GM23338 (cell line): ENCODE measurements around the gene PAFAH2. TPM values are rescaled to one million over a fixed set of nuclear protein-coding genes. Genes with fewer than 3 reads are reported as not detected.

ENCODE experiments used
- ATAC-seq: fragments of 200-7000 bp; cut with Tn5 transposase; 3 replicates; pipeline ENCODE4 v1.9.1; 2020
- DNase-seq: peaks from one replicate; pipeline ENCODE4 v3.0.0-alpha.2; 2015; ENCODE audit warnings: low spot score
- H2AFZ ChIP-seq: fragments of 200-600 bp; sonication (generic); 2 replicates; pipeline ENCODE4 v1.8.0; 2016; ENCODE audit warnings: antibody characterized with exemption, mild to moderate bottlenecking, moderate library complexity
- H3F3A ChIP-seq: fragments of 200-600 bp; sonication (generic); replicated peaks from 2 replicates; pipeline ENCODE4 v1.8.0; 2017; ENCODE audit warnings: antibody characterized with exemption, mixed run types, low read depth
- H3K27ac ChIP-seq: fragments of 200-600 bp; sonication (generic); 2 replicates; pipeline ENCODE4 v1.6.1; 2016; ENCODE audit warnings: low read depth
- H3K27me3 ChIP-seq: fragments of 200-600 bp; sonication (generic); 2 replicates; pipeline ENCODE4 v1.8.0; 2016; ENCODE audit warnings: mild to moderate bottlenecking, mixed run types, moderate library complexity; ENCODE audit not compliant: insufficient read depth
- H3K36me3 ChIP-seq: fragments of 200-600 bp; sonication (generic); 2 replicates; pipeline ENCODE4 v1.8.0; 2016; ENCODE audit warnings: mild to moderate bottlenecking; ENCODE audit not compliant: insufficient read depth
- H3K4me1 ChIP-seq: fragments of 200-600 bp; sonication (generic); 2 replicates; pipeline ENCODE4 v1.8.0; 2016; ENCODE audit warnings: mild to moderate bottlenecking, moderate library complexity; ENCODE audit not compliant: insufficient read depth
- H3K4me2 ChIP-seq: fragments of 200-600 bp; sonication (generic); 2 replicates; pipeline ENCODE4 v1.7.1; 2017; ENCODE audit warnings: mixed run types
- H3K4me3 ChIP-seq: fragments of 200-600 bp; sonication (generic); 2 replicates; pipeline ENCODE4 v1.6.1; 2016; ENCODE audit warnings: mixed run types
- H3K79me2 ChIP-seq: fragments of 200-600 bp; sonication (generic); replicated peaks from 2 replicates; pipeline ENCODE4 v1.8.0; 2017; ENCODE audit warnings: mild to moderate bottlenecking; ENCODE audit not compliant: insufficient read depth
- H3K9me2 ChIP-seq: fragments of 200-600 bp; sonication (generic); 2 replicates; pipeline ENCODE4 v1.8.0; 2017; ENCODE audit not compliant: insufficient read depth
- H4K20me1 ChIP-seq: fragments of 200-600 bp; sonication (generic); replicated peaks from 2 replicates; pipeline ENCODE4 v1.8.0; 2017; ENCODE audit warnings: mild to moderate bottlenecking; ENCODE audit not compliant: insufficient read depth
- H3K27ac Mint-ChIP-seq: 2 replicates; pipeline ENCODE4 v1.8.0; 2020; ENCODE audit warnings: inconsistent platforms, mild to moderate bottlenecking, moderate library complexity, mixed read lengths
- H3K27me3 Mint-ChIP-seq: 3 replicates; pipeline ENCODE4 v1.8.0; 2022; ENCODE audit warnings: low read depth, mild to moderate bottlenecking, moderate library complexity, mixed read lengths, inconsistent platforms; ENCODE audit not compliant: insufficient read depth, poor library complexity
- H3K36me3 Mint-ChIP-seq: 3 replicates; pipeline ENCODE4 v1.8.0; 2021; ENCODE audit warnings: low read depth, mild to moderate bottlenecking, inconsistent platforms, moderate library complexity, mixed read lengths
- H3K4me1 Mint-ChIP-seq: 3 replicates; pipeline ENCODE4 v1.8.0; 2020; ENCODE audit warnings: mild to moderate bottlenecking, inconsistent platforms, mixed read lengths
- H3K4me3 Mint-ChIP-seq: 3 replicates; pipeline ENCODE4 v1.8.0; 2021; ENCODE audit warnings: moderate library complexity, mild to moderate bottlenecking, inconsistent platforms, mixed read lengths
- H3K9me3 Mint-ChIP-seq: 3 replicates; pipeline ENCODE4 v1.8.0; 2020; ENCODE audit warnings: moderate library complexity, mild to moderate bottlenecking, inconsistent platforms, mixed read lengths
- CREB1 ChIP-seq: fragments of 250-450 bp; sonication (Bioruptor Pico); IDR thresholded peaks from 2 replicates; pipeline ENCODE4 v1.5.0; 2020; ENCODE audit warnings: low read depth, mild to moderate bottlenecking, moderate library complexity
- EZH2 ChIP-seq: fragments of 200-600 bp; sonication (generic); IDR thresholded peaks from one replicate; pipeline ENCODE4 v1.8.0; 2017; ENCODE audit warnings: antibody characterized with exemption, mild to moderate bottlenecking, low read depth; ENCODE audit not compliant: unreplicated experiment
- EZH2phosphoT487 ChIP-seq: fragments of 200-600 bp; sonication (generic); IDR thresholded peaks from one replicate; pipeline ENCODE4 v1.8.1; 2018; ENCODE audit warnings: antibody characterized with exemption; ENCODE audit not compliant: unreplicated experiment
- JUNB ChIP-seq: IDR thresholded peaks from one replicate; pipeline ENCODE4 v1.6.1; 2016; ENCODE audit warnings: antibody characterized with exemption; ENCODE audit not compliant: unreplicated experiment
- NANOG ChIP-seq: IDR thresholded peaks from 2 replicates; pipeline ENCODE4 v1.6.1; 2016; ENCODE audit warnings: antibody characterized with exemption, borderline replicate concordance
- POLR2AphosphoS5 ChIP-seq: IDR thresholded peaks from 2 replicates; pipeline ENCODE4 v1.6.1; 2016; ENCODE audit warnings: antibody characterized with exemption, low read depth
- STAT1 ChIP-seq: IDR thresholded peaks from one replicate; pipeline ENCODE4 v1.6.1; 2016; ENCODE audit warnings: antibody characterized with exemption; ENCODE audit not compliant: unreplicated experiment
- ZNF114 ChIP-seq: fragments of 250-450 bp; sonication (Bioruptor Pico); IDR thresholded peaks from 2 replicates; pipeline ENCODE4 v1.5.0; 2020; ENCODE audit warnings: mild to moderate bottlenecking, moderate library complexity
- ZNF331 ChIP-seq: fragments of 250-450 bp; sonication (Bioruptor Pico); IDR thresholded peaks from 2 replicates; pipeline ENCODE4 v1.5.0; 2020; ENCODE audit warnings: low read depth, mild to moderate bottlenecking, moderate library complexity
- polyA plus RNA-seq: library from polyadenylated mRNA; unstranded; fragments of >200 nt; fragmentation: Nextera tagmentation; extraction: Ambion mirVana; gene quantifications from 2 replicates; pipeline ENCODE4 v1.2.1, GENCODE V29; 2016
- total RNA-seq: library from RNA; depleted of rRNA; stranded (reverse); fragments of >200 nt; shearing (Covaris generic); gene quantifications from 2 replicates; pipeline ENCODE4 v1.2.3, GENCODE V29; 2014
- TF ChIP-seq, protein P1 (sequence below), 2 experiments: fragments of 200-600 bp in 1 of 2; sonication (generic) in 1 of 2; conservative IDR thresholded peaks; 2 replicates each; pipeline versions ENCODE4 v1.5.1 to v1.6.1; 2016 to 2017; ENCODE audit warnings: antibody characterized with exemption in 2 of 2, low read depth in 2 of 2, mild to moderate bottlenecking in 2 of 2, moderate library complexity in 1 of 2
- TF ChIP-seq, protein P2 (sequence below): fragments of 250-450 bp; sonication (Bioruptor Pico); IDR thresholded peaks from 2 replicates; pipeline ENCODE4 v1.5.0; 2020; ENCODE audit warnings: mild to moderate bottlenecking, moderate library complexity
- TF ChIP-seq, protein P3 (sequence below): IDR thresholded peaks from one replicate; pipeline ENCODE4 v1.6.1; 2018; ENCODE audit warnings: antibody characterized with exemption; ENCODE audit not compliant: unreplicated experiment
- TF ChIP-seq, protein P4 (sequence below): IDR thresholded peaks from 2 replicates; pipeline ENCODE4 v1.6.1; 2016; ENCODE audit warnings: antibody characterized with exemption

Gene PAFAH2
- total and polyA plus RNA-seq, 2 experiments from 2014 or later: 5.7 to 10.3 TPM

DNA sequence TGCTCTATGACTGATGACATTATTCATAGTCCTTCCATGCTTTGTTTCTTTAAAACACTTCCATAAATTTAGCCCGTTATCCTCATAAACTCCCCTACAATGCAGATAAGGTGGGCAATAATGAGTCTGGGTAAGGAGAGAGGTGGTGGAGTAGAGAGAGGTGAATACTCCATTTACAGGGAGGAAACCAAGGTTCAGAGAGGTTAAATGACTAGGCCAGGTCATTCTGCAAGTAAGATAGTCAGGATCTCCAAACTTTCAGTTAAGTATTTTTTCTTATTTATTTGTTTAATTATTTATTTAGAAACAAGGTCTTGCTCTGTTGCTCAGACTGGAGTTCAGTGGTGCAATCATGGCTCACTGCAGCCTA, 26.1 kb downstream of the PAFAH2 start:
- Histone ChIP-seq H3K4me1 (no peaks in the 10 kb centered on the region; the same call in none of the 2 replicates), H4K20me1 (no peaks in the 10 kb centered on the region; the same call in 1 of the 2 replicates), H3F3A (no peaks in the 10 kb centered on the region), H3K27ac (no peak overlapping the region), H3K4me3 (no peak overlapping the region), H3K36me3 (0 out of 2 replicates have a peak, but pooled peaks cover 9% of the 10 kb centered on the region), H3K9me2 (no peaks in the 10 kb centered on the region), H2AFZ (no peak overlapping the region), H3K27me3 (no peaks in the 10 kb centered on the region), H3K4me2 (no peak overlapping the region), H3K79me2 (no peaks in the 10 kb centered on the region)
- ATAC-seq (no peak), DNase-seq (no peak)
- H3K27me3 Mint-ChIP-seq: peaks cover 9% of the 10 kb centered on the region
- H3K36me3 Mint-ChIP-seq: peaks cover 35% of the 10 kb centered on the region
- TF ChIP-seq NANOG: no peak
- no peak for TF ChIP-seq ZNF331 (CRISPR knock-in tag)
- TF ChIP-seq, protein P1, sequence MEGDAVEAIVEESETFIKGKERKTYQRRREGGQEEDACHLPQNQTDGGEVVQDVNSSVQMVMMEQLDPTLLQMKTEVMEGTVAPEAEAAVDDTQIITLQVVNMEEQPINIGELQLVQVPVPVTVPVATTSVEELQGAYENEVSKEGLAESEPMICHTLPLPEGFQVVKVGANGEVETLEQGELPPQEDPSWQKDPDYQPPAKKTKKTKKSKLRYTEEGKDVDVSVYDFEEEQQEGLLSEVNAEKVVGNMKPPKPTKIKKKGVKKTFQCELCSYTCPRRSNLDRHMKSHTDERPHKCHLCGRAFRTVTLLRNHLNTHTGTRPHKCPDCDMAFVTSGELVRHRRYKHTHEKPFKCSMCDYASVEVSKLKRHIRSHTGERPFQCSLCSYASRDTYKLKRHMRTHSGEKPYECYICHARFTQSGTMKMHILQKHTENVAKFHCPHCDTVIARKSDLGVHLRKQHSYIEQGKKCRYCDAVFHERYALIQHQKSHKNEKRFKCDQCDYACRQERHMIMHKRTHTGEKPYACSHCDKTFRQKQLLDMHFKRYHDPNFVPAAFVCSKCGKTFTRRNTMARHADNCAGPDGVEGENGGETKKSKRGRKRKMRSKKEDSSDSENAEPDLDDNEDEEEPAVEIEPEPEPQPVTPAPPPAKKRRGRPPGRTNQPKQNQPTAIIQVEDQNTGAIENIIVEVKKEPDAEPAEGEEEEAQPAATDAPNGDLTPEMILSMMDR (conservative IDR thresholded peaks at IDR 0.05; ENCODE audit: low read depth in 2 of 2): no peak
- no peak for TF ChIP-seq JUNB
- TF ChIP-seq, protein P2, sequence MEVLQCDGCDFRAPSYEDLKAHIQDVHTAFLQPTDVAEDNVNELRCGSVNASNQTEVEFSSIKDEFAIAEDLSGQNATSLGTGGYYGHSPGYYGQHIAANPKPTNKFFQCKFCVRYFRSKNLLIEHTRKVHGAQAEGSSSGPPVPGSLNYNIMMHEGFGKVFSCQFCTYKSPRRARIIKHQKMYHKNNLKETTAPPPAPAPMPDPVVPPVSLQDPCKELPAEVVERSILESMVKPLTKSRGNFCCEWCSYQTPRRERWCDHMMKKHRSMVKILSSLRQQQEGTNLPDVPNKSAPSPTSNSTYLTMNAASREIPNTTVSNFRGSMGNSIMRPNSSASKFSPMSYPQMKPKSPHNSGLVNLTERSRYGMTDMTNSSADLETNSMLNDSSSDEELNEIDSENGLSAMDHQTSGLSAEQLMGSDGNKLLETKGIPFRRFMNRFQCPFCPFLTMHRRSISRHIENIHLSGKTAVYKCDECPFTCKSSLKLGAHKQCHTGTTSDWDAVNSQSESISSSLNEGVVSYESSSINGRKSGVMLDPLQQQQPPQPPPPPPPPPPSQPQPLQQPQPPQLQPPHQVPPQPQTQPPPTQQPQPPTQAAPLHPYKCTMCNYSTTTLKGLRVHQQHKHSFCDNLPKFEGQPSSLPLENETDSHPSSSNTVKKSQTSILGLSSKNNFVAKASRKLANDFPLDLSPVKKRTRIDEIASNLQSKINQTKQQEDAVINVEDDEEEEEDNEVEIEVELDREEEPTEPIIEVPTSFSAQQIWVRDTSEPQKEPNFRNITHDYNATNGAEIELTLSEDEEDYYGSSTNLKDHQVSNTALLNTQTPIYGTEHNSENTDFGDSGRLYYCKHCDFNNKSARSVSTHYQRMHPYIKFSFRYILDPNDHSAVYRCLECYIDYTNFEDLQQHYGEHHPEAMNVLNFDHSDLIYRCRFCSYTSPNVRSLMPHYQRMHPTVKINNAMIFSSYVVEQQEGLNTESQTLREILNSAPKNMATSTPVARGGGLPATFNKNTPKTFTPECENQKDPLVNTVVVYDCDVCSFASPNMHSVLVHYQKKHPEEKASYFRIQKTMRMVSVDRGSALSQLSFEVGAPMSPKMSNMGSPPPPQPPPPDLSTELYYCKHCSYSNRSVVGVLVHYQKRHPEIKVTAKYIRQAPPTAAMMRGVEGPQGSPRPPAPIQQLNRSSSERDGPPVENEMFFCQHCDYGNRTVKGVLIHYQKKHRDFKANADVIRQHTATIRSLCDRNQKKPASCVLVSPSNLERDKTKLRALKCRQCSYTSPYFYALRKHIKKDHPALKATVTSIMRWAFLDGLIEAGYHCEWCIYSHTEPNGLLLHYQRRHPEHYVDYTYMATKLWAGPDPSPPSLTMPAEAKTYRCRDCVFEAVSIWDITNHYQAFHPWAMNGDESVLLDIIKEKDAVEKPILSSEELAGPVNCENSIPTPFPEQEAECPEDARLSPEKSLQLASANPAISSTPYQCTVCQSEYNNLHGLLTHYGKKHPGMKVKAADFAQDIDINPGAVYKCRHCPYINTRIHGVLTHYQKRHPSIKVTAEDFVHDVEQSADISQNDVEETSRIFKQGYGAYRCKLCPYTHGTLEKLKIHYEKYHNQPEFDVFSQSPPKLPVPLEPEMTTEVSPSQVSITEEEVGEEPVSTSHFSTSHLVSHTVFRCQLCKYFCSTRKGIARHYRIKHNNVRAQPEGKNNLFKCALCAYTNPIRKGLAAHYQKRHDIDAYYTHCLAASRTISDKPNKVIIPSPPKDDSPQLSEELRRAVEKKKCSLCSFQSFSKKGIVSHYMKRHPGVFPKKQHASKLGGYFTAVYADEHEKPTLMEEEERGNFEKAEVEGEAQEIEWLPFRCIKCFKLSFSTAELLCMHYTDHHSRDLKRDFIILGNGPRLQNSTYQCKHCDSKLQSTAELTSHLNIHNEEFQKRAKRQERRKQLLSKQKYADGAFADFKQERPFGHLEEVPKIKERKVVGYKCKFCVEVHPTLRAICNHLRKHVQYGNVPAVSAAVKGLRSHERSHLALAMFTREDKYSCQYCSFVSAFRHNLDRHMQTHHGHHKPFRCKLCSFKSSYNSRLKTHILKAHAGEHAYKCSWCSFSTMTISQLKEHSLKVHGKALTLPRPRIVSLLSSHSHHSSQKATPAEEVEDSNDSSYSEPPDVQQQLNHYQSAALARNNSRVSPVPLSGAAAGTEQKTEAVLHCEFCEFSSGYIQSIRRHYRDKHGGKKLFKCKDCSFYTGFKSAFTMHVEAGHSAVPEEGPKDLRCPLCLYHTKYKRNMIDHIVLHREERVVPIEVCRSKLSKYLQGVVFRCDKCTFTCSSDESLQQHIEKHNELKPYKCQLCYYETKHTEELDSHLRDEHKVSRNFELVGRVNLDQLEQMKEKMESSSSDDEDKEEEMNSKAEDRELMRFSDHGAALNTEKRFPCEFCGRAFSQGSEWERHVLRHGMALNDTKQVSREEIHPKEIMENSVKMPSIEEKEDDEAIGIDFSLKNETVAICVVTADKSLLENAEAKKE (CRISPR knock-in tag): no peak
- no peak for TF ChIP-seq CREB1 (CRISPR knock-in tag)
- TF ChIP-seq EZH2: no peak
- TF ChIP-seq EZH2phosphoT487: no peak
- no peak for TF ChIP-seq STAT1
- TF ChIP-seq, protein P3, sequence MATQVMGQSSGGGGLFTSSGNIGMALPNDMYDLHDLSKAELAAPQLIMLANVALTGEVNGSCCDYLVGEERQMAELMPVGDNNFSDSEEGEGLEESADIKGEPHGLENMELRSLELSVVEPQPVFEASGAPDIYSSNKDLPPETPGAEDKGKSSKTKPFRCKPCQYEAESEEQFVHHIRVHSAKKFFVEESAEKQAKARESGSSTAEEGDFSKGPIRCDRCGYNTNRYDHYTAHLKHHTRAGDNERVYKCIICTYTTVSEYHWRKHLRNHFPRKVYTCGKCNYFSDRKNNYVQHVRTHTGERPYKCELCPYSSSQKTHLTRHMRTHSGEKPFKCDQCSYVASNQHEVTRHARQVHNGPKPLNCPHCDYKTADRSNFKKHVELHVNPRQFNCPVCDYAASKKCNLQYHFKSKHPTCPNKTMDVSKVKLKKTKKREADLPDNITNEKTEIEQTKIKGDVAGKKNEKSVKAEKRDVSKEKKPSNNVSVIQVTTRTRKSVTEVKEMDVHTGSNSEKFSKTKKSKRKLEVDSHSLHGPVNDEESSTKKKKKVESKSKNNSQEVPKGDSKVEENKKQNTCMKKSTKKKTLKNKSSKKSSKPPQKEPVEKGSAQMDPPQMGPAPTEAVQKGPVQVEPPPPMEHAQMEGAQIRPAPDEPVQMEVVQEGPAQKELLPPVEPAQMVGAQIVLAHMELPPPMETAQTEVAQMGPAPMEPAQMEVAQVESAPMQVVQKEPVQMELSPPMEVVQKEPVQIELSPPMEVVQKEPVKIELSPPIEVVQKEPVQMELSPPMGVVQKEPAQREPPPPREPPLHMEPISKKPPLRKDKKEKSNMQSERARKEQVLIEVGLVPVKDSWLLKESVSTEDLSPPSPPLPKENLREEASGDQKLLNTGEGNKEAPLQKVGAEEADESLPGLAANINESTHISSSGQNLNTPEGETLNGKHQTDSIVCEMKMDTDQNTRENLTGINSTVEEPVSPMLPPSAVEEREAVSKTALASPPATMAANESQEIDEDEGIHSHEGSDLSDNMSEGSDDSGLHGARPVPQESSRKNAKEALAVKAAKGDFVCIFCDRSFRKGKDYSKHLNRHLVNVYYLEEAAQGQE: no peak
- no peak for TF ChIP-seq POLR2AphosphoS5
- TF ChIP-seq ZNF114 (CRISPR knock-in tag): no peak
- TF ChIP-seq, protein P4, sequence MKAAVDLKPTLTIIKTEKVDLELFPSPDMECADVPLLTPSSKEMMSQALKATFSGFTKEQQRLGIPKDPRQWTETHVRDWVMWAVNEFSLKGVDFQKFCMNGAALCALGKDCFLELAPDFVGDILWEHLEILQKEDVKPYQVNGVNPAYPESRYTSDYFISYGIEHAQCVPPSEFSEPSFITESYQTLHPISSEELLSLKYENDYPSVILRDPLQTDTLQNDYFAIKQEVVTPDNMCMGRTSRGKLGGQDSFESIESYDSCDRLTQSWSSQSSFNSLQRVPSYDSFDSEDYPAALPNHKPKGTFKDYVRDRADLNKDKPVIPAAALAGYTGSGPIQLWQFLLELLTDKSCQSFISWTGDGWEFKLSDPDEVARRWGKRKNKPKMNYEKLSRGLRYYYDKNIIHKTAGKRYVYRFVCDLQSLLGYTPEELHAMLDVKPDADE: no peak
- H3K4me3 Mint-ChIP-seq: no peak overlapping the region
- no peaks in the 10 kb centered on the region for H3K9me3 Mint-ChIP-seq
- no peak overlapping the region for H3K27ac Mint-ChIP-seq
- peaks cover 12% of the 10 kb centered on the region; the same call in 2 of the 3 replicates for H3K4me1 Mint-ChIP-seq
